LNCaP clone FGC (cell line): ENCODE results near the gene MORC1.

Experiments
- DNase-seq: peaks from one replicate; pipeline ENCODE4 v3.0.0-alpha.2; 2011; ENCODE audit warnings: low read depth
- H3K4me3 ChIP-seq: 2 replicates; pipeline ENCODE4 v1.5.1; 2011; ENCODE audit warnings: mild to moderate bottlenecking, low read depth, low read length, control low read depth
- TF ChIP-seq, protein P1 (sequence below): IDR thresholded peaks from 2 replicates; pipeline ENCODE4 v1.5.1; 2012; ENCODE audit warnings: mild to moderate bottlenecking; ENCODE audit not compliant: control insufficient read depth, insufficient read depth; ENCODE audit errors: extremely low read depth

The MORC1 gene

DNA sequence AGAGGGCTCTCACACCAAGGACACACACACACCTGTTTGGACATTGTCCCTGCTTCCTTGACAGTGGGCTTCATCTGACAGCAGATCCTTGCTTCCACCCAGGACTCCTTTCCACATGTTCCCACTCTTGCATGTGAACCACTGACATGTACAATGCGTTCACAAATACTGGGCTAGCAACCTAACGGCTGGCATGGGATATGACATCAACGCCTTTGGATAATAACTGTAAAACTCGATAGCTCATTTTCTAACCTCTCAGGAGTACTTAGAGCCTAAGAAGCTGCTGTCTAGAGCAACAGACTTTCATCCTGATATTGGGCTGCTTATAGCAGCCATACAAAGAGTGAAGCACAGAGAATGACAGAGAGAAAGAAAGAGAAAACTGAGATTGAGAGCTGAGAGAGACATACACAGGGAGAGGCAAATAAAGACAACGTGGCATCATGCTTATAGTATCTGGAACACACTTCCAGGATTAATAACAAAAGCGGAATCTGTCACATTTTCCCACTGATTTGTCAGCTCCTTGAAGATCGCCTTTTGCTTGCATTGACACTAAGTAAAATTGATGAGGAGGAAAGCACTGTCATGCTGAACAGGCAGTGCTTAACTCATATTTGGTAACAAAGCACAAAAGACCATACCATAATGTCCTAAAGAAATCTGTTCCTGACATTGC lies 166.0 kb downstream of the MORC1 start:
- H3K4me3 ChIP-seq = no peak overlapping the region
- TF ChIP-seq, protein P1, sequence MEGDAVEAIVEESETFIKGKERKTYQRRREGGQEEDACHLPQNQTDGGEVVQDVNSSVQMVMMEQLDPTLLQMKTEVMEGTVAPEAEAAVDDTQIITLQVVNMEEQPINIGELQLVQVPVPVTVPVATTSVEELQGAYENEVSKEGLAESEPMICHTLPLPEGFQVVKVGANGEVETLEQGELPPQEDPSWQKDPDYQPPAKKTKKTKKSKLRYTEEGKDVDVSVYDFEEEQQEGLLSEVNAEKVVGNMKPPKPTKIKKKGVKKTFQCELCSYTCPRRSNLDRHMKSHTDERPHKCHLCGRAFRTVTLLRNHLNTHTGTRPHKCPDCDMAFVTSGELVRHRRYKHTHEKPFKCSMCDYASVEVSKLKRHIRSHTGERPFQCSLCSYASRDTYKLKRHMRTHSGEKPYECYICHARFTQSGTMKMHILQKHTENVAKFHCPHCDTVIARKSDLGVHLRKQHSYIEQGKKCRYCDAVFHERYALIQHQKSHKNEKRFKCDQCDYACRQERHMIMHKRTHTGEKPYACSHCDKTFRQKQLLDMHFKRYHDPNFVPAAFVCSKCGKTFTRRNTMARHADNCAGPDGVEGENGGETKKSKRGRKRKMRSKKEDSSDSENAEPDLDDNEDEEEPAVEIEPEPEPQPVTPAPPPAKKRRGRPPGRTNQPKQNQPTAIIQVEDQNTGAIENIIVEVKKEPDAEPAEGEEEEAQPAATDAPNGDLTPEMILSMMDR = no peak
- no peak for DNase-seq

- DNase-seq = no peak
- TF ChIP-seq, protein P1 = no peak
- H3K4me3 ChIP-seq = no peak overlapping the region
Measured at GRCh38 chr3:108947855-108948254, 170.1 kb downstream of the MORC1 start.

DNA sequence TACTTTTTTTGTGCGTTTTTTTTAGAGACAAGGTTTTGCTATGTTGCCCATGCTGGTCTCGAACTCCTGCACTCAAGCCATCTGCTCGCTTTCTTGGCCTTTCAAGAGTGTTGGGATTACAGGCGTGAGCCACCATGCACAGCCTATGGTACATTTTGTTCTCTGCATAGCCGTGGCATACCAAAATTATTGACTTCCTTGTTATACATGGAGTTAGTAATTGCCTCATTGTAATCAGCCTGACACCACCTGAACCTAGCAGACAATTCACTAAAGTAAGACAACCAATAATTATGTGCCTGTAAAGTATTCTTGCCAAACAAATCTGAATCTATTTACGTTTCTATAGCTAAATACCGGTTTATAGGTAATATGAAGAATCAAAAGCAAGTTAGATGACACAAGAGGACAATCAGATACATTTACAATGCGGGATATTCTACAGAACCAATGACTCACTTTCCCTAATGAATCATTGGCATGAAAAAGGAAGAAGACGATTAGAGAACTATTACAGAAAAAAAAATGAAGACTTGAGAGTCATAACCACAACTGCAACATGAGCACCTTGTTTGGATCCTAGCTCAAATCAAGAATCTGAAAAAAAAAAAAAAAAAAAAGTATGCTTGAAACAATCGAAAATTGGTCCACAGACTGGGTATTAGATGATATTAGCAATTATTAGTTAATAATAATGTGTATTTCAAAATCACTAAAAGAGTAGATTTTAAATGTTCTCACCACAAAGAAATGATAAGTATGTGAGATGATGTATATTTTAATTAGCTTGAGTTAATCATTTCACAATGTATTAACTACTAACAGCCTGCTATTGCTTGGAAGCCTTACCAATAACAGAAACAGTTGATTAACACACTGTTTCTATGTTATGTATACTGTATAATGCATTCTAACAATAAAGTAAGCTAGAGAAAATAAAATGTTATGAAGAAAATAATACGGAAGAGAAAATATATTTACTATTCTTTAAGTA lies 171.3 kb downstream of the MORC1 start:
- DNase-seq = no peak
- no peak overlapping the region for H3K4me3 ChIP-seq
- TF ChIP-seq, protein P1 = no peak

DNA sequence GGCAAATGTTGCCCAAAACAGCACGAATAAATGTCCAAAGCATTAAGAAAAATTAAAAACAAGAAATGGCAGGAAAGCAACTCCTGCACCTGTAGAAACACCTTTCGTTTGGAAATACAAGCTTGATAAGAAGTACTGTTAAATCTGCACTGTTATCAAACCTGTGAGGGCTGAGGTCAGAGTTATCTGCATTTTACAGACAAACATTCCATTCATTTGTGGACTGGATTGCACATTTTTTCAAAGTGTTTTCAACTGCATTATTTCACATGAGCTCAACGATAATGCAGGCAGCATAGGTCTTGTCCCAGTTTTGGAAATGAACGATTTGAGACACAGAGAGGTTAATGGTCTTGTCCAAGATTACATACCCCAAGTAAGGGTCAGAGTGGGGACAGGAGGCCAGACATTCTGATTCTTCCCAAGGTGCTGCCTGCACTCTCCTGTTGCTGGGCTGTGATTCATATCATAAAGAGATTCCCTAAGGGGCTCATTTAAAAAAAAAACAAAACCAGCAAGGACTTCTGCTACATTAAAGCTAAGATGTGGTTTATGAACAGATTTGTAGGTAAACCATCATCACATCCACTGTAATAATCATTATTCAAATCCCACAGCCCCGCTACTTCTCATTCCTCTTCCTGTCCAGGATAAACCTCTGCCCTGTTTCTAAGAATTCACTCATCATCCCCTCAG lies 177.2 kb downstream of the MORC1 start:
- no peak overlapping the region for H3K4me3 ChIP-seq
- DNase-seq = no peak
- TF ChIP-seq, protein P1 = no peak

DNA sequence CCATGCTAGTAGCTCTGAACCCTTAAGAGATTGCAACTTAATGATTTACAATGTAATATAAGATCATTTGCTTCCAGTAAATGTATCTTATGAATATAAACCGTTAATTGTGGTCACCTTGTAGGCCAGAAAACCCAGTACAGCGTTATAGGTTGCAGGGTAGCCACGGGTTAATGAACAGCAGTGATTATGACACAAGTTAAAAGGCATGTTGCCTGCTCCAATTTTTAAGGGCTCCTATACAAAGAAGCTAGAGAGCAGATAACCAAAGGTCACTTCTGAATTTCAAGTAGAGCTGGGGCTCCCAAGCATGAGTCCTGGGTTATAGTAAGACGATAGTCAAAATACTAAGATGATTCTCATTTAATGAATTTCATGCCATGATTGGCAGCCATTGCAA lies 177.8 kb downstream of the MORC1 start:
- no peak overlapping the region for H3K4me3 ChIP-seq
- TF ChIP-seq, protein P1 = no peak
- DNase-seq = no peak

DNA sequence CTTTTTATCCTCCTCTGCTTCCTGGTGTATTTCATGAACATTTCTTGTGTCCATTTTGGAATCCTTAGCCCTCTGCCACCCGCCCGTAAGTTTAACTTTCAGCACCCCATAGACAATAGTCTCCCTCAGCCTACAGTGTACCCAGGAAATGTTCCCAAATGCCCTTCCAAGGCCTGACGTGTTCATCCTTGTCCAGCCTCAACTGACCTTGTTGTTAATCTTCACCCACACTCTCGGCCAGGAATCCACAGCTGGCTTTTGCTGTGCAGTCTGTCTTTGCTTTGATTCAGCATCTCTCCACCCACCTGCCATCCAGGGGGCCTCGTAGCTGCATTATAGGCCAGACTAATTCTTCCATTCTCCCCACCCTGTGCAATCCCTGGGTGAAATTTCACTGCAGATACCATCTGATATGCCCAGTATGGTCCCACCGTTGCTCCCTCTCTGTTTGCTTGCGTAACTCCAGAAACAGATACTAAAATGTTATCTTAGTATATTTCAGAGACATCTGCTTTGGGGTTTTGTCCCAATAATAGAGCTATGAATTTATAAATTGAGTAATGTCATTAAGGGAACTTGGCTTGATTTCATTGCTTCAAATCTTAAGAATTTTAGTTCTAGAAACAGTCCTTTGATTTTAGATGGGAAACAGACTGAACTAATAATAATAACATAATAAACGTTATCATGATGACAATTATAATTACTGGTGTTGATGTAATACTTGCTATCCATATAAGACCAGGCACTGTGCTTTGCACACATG lies 180.8 kb downstream of the MORC1 start:
- DNase-seq = no peak
- no peak overlapping the region for H3K4me3 ChIP-seq
- TF ChIP-seq, protein P1 = no peak
